GM12878 (cell line): ENCODE results near the gene ADGRG7. TPM values are rescaled to one million over a fixed set of nuclear protein-coding genes. Genes with fewer than 3 reads are reported as not detected.

Experiments used
- EP300 ChIP-seq, 2 experiments: fragments of 150-350 bp in 1 of 2; IDR thresholded peaks; 2 replicates each; pipeline ENCODE4 v1.6.1; 2011 to 2012; ENCODE audit warnings: low read depth in 2 of 2, low read length in 2 of 2, borderline replicate concordance in 1 of 2, improper control_type of control experiment in 1 of 2, inconsistent platforms in 1 of 2; ENCODE audit not compliant: control insufficient read depth in 1 of 2
- ESRRA ChIP-seq: IDR thresholded peaks from 2 replicates; pipeline ENCODE4 v1.6.1; 2012; ENCODE audit warnings: mild to moderate bottlenecking, low read length, improper control_type of control experiment
- IRF5 ChIP-seq: fragments of 450-650 bp; IDR thresholded peaks from 2 replicates; pipeline ENCODE4 v1.6.1; 2017; ENCODE audit warnings: borderline replicate concordance
- LARP7 ChIP-seq: fragments of 450-650 bp; IDR thresholded peaks from 2 replicates; pipeline ENCODE4 v1.6.1; 2017; ENCODE audit warnings: mild to moderate bottlenecking
- MEF2B ChIP-seq: fragments of 450-650 bp; IDR thresholded peaks from 2 replicates; pipeline ENCODE4 v1.6.1; 2018; ENCODE audit warnings: mild to moderate bottlenecking, moderate library complexity; ENCODE audit not compliant: partially characterized antibody, poor library complexity, severe bottlenecking
- POLR2AphosphoS5 ChIP-seq: IDR thresholded peaks from 2 replicates; pipeline ENCODE4 v1.6.1; 2011; ENCODE audit warnings: mild to moderate bottlenecking, low read length, inconsistent platforms
- RAD21 ChIP-seq: IDR thresholded peaks from 2 replicates; pipeline ENCODE4 v1.6.1; 2011; ENCODE audit warnings: mild to moderate bottlenecking, low read depth, low read length, moderate library complexity; ENCODE audit not compliant: insufficient read depth
- RELB ChIP-seq: fragments of 450-650 bp; IDR thresholded peaks from 2 replicates; pipeline ENCODE4 v1.6.1; 2017; ENCODE audit warnings: low read depth, mild to moderate bottlenecking, moderate library complexity
- SMAD5 ChIP-seq: IDR thresholded peaks from 2 replicates; pipeline ENCODE4 v1.6.1; 2016; ENCODE audit warnings: antibody characterized with exemption, low read depth
- SMARCA5 ChIP-seq: fragments of 450-650 bp; IDR thresholded peaks from 2 replicates; pipeline ENCODE4 v1.6.1; 2017; ENCODE audit warnings: mild to moderate bottlenecking
- SPI1 ChIP-seq: IDR thresholded peaks from 2 replicates; pipeline ENCODE4 v1.6.1; 2011; ENCODE audit warnings: low read depth, mild to moderate bottlenecking, low read length, moderate library complexity, borderline replicate concordance; ENCODE audit not compliant: insufficient read depth
- ZBED1 ChIP-seq: IDR thresholded peaks from 2 replicates; pipeline ENCODE4 v1.6.1; 2016; ENCODE audit warnings: borderline replicate concordance
- ZNF207 ChIP-seq: fragments of 450-650 bp; IDR thresholded peaks from 2 replicates; pipeline ENCODE4 v1.6.1; 2014; ENCODE audit warnings: antibody characterized with exemption, mild to moderate bottlenecking, borderline replicate concordance
- ZNF274 ChIP-seq: IDR thresholded peaks from one replicate; pipeline ENCODE4 v1.8.0; 2011; ENCODE audit not compliant: insufficient read length, insufficient read depth
- polyA plus RNA-seq, 11 experiments: library from polyadenylated mRNA; depleted of rRNA in 4 of 11; unstranded in 6 of 11; stranded (reverse) in 5 of 11; fragments of >200 nt; fragmentation: Nextera tagmentation in 4 of 11; fragmentation: Illumina TruSeq in 1 of 11; extraction: Ambion mirVana in 4 of 11; extraction: Trizol in 1 of 11; gene quantifications; 1 replicate in 1 of 11; 2 replicates in 10 of 11; pipeline versions ENCODE4 v1.2.1 to v1.2.3, GENCODE V29; 2011 to 2016; ENCODE audit warnings: inconsistent platforms in 2 of 11, missing spikeins in 2 of 11, low read depth in 1 of 11
- total RNA-seq, 4 experiments: library from RNA; depleted of rRNA in 3 of 4; stranded (reverse); fragments of >200 nt in 3 of 4; fragmentation: Illumina TruSeq in 1 of 4; extraction: Trizol in 1 of 4; gene quantifications; 2 replicates each; pipeline versions ENCODE4 v1.2.1 to v1.2.3, GENCODE V29; 2013 to 2021
- TF ChIP-seq, protein P1 (sequence below): IDR thresholded peaks from 2 replicates; pipeline ENCODE4 v1.6.1; 2012; ENCODE audit warnings: low read depth, low read length, improper control_type of control experiment
- TF ChIP-seq, protein P2 (sequence below): fragments of 450-650 bp; formaldehyde crosslinking; IDR thresholded peaks from 2 replicates; pipeline ENCODE4 v1.4.0; 2022; ENCODE audit warnings: mild to moderate bottlenecking, moderate library complexity
- TF ChIP-seq, protein P3 (sequence below): IDR thresholded peaks from 2 replicates; pipeline ENCODE4 v1.6.1; 2012; ENCODE audit warnings: low read length, inconsistent platforms

Gene ADGRG7
- total and polyA plus RNA-seq, 10 of the 15 experiments (the other 5 are each of a cell fraction or from before 2014, with no cell fraction given), result 0.02 to 0.21 (median 0.14) TPM; not detected in 7

DNA sequence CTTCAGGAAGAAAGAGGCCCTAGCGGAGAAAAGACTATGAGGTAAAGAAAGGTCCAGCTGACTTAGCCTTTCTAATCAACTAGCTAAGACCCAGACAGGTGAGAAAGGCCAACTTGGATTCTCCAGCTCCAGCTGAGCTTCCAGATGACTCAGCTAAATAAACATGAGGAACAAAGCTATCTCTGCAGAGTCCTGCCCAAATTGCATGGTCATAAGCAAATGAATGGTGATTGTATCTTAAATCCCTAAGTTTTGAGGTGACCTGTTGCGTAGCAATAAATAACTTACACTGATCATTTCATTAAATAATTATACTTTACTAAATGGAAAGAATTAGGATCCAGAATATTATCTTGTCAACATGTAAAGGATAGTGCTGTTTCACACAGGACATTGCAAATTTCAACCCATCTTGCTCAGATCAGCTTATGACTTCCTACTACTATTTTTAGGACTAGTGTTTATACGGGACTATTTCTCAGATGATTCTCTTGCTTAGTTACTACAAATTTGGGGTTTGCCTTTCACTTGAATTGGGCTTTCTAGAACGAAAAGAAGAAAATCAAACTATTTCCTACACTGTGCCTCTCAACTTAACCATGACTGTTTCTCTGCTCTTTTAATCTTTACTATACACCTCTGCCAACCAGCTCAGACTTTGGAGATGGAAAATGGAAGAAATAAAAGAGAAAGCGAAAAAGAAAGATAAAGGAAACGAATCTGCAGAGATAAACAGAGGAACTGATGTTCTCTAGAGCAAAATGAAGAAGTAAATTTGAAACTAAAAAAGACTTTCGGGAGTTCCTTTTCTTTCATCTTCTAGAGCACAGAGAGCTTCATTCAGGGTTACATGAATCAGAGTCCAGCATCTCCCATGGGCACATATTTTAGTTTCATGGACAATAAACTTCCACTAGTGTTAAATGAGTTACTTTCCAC is 6.6 kb upstream of the ADGRG7 start (continued):
- TF ChIP-seq IRF5, result no peak
- no peak for TF ChIP-seq SMAD5
- TF ChIP-seq, protein P1, sequence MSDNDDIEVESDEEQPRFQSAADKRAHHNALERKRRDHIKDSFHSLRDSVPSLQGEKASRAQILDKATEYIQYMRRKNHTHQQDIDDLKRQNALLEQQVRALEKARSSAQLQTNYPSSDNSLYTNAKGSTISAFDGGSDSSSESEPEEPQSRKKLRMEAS, result no peak
- no peak for TF ChIP-seq EP300 (IDR thresholded peaks at IDR 0.05; ENCODE audit: borderline replicate concordance in 1 of 2, control insufficient read depth in 1 of 2, low read depth in 2 of 2, low read length in 2 of 2)
- TF ChIP-seq SMARCA5, result no peak
- peak; percentile 45 for TF ChIP-seq MEF2B
- TF ChIP-seq, protein P2, sequence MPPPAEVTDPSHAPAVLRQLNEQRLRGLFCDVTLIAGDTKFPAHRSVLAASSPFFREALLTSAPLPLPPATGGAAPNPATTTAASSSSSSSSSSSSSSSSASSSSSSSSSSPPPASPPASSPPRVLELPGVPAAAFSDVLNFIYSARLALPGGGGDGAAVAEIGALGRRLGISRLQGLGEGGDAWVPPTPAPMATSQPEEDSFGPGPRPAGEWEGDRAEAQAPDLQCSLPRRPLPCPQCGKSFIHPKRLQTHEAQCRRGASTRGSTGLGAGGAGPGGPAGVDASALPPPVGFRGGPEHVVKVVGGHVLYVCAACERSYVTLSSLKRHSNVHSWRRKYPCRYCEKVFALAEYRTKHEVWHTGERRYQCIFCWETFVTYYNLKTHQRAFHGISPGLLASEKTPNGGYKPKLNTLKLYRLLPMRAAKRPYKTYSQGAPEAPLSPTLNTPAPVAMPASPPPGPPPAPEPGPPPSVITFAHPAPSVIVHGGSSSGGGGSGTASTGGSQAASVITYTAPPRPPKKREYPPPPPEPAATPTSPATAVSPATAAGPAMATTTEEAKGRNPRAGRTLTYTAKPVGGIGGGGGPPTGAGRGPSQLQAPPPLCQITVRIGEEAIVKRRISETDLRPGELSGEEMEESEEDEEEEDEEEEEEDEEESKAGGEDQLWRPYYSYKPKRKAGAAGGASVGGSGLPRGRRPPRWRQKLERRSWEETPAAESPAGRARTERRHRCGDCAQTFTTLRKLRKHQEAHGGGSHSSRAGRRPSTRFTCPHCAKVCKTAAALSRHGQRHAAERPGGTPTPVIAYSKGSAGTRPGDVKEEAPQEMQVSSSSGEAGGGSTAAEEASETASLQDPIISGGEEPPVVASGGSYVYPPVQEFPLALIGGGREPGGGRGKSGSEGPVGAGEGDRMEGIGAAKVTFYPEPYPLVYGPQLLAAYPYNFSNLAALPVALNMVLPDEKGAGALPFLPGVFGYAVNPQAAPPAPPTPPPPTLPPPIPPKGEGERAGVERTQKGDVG (CRISPR knock-in tag), result no peak
- no peak for TF ChIP-seq LARP7
- no peak for TF ChIP-seq ZNF274
- no peak for TF ChIP-seq RAD21
- no peak for TF ChIP-seq ZBED1
- TF ChIP-seq ESRRA, result no peak
- TF ChIP-seq RELB, result 0 out of 2 replicates have a peak, but pooled peaks have one; percentile 31
- TF ChIP-seq POLR2AphosphoS5, result no peak
- TF ChIP-seq ZNF207, result 0 out of 2 replicates have a peak, but pooled peaks have one; percentile 31
- TF ChIP-seq, protein P3, sequence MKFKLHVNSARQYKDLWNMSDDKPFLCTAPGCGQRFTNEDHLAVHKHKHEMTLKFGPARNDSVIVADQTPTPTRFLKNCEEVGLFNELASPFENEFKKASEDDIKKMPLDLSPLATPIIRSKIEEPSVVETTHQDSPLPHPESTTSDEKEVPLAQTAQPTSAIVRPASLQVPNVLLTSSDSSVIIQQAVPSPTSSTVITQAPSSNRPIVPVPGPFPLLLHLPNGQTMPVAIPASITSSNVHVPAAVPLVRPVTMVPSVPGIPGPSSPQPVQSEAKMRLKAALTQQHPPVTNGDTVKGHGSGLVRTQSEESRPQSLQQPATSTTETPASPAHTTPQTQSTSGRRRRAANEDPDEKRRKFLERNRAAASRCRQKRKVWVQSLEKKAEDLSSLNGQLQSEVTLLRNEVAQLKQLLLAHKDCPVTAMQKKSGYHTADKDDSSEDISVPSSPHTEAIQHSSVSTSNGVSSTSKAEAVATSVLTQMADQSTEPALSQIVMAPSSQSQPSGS, result 0 out of 2 replicates have a peak, but pooled peaks have one; percentile 17
- peak; percentile 40; the same call in 1 of the 2 replicates for TF ChIP-seq SPI1
